K562 (cell line): ENCODE measurements around the gene HAUS3. TPM values are rescaled to one million over a fixed set of nuclear protein-coding genes. Genes with fewer than 3 reads are reported as not detected.

Experiments used
- BCL6 ChIP-seq: fragments of 250-450 bp; sonication (Bioruptor Pico); IDR thresholded peaks from 2 replicates; pipeline ENCODE4 v1.4.0; 2020
- GATA2 ChIP-seq: sonication (generic); formaldehyde crosslinking; IDR thresholded peaks from 2 replicates; pipeline ENCODE4 v1.4.0; 2020; ENCODE audit warnings: mild to moderate bottlenecking, missing genetic modification reagents
- MCM7 ChIP-seq, 2 experiments: fragments of 450-650 bp; IDR thresholded peaks; 2 replicates each; pipeline ENCODE4 v1.6.1; 2016 to 2018
- NR3C1 ChIP-seq: sonication (generic); formaldehyde crosslinking; IDR thresholded peaks from 2 replicates; pipeline ENCODE4 v1.8.1; 2022; ENCODE audit warnings: missing genetic modification reagents
- OTX1 ChIP-seq: fragments of 450-650 bp; formaldehyde crosslinking; IDR thresholded peaks from 2 replicates; pipeline ENCODE4 v1.4.0; 2022; ENCODE audit warnings: mild to moderate bottlenecking
- RBM14 ChIP-seq: fragments of 200-400 bp; formaldehyde crosslinking; IDR thresholded peaks from 2 replicates; pipeline ENCODE4 v1.6.1; 2018; ENCODE audit warnings: low read depth, mild to moderate bottlenecking, low read length, moderate library complexity, borderline replicate concordance; ENCODE audit not compliant: insufficient read depth
- SMARCB1 ChIP-seq: IDR thresholded peaks from 2 replicates; pipeline ENCODE4 v1.6.1; 2011; ENCODE audit warnings: improper control_type of control experiment, low read depth; ENCODE audit not compliant: insufficient read length
- SOX6 ChIP-seq: fragments of 450-650 bp; IDR thresholded peaks from 2 replicates; pipeline ENCODE4 v1.6.1; 2014; ENCODE audit warnings: mild to moderate bottlenecking
- STAT5B ChIP-seq: fragments of 250-450 bp; sonication (Bioruptor Pico); IDR thresholded peaks from 2 replicates; pipeline ENCODE4 v1.8.0; 2021; ENCODE audit warnings: mild to moderate bottlenecking, inconsistent platforms
- XRCC5 ChIP-seq: fragments of 200-400 bp; formaldehyde crosslinking; IDR thresholded peaks from 2 replicates; pipeline ENCODE4 v1.6.1; 2017; ENCODE audit warnings: low read depth, mild to moderate bottlenecking, low read length
- ZBTB1 ChIP-seq: sonication (generic); formaldehyde crosslinking; IDR thresholded peaks from 2 replicates; pipeline ENCODE4 v1.8.1; 2023; ENCODE audit warnings: missing genetic modification reagents, low read depth, mild to moderate bottlenecking, borderline replicate concordance
- ZEB2 ChIP-seq: fragments of 450-650 bp; IDR thresholded peaks from 2 replicates; pipeline ENCODE4 v1.6.1; 2016
- ZNF212 ChIP-seq: fragments of 450-650 bp; formaldehyde crosslinking; IDR thresholded peaks from 2 replicates; pipeline ENCODE4 v1.4.0; 2020; ENCODE audit warnings: mild to moderate bottlenecking
- ZNF384 ChIP-seq: IDR thresholded peaks from 2 replicates; pipeline ENCODE4 v1.6.1; 2012; ENCODE audit warnings: low read depth, low read length, improper control_type of control experiment
- ZNF431 ChIP-seq: sonication (generic); formaldehyde crosslinking; IDR thresholded peaks from 2 replicates; pipeline ENCODE4 v1.8.0; 2022; ENCODE audit warnings: mild to moderate bottlenecking, missing genetic modification reagents
- polyA plus RNA-seq, 8 experiments: library from polyadenylated mRNA; depleted of rRNA in 4 of 8; stranded (reverse) in 5 of 8; unstranded in 3 of 8; fragments of >200 nt; fragmentation: Nextera tagmentation in 2 of 8; fragmentation: Illumina TruSeq in 1 of 8; extraction: Ambion mirVana in 2 of 8; extraction: Trizol in 1 of 8; gene quantifications; 2 replicates each; pipeline versions ENCODE4 v1.2.1 to v1.2.3, GENCODE V29; 2011 to 2014; ENCODE audit warnings: inconsistent platforms in 1 of 8, missing spikeins in 1 of 8
- total RNA-seq, 7 experiments: library from RNA; depleted of rRNA in 6 of 7; stranded (reverse); fragments of >200 nt in 6 of 7; fragmentation: Illumina TruSeq in 2 of 7; extraction: Trizol in 2 of 7; gene quantifications; 2 replicates each; pipeline versions ENCODE4 v1.2.1 to v1.2.3, GENCODE V29; 2011 to 2021; ENCODE audit warnings: low replicate concordance in 1 of 7
- TF ChIP-seq, protein P1 (sequence below): fragments of 250-450 bp; sonication (Bioruptor Pico); IDR thresholded peaks from 2 replicates; pipeline ENCODE4 v1.5.0; 2021; ENCODE audit warnings: mild to moderate bottlenecking, moderate library complexity
- TF ChIP-seq, protein P2 (sequence below): fragments of 250-450 bp; sonication (Bioruptor Pico); IDR thresholded peaks from 2 replicates; pipeline ENCODE4 v1.4.0; 2020; ENCODE audit warnings: mild to moderate bottlenecking, moderate library complexity
- TF ChIP-seq, protein P3 (sequence below), 2 experiments: fragments of 200-800 bp in 1 of 2; sonication (Bioruptor generic) in 1 of 2; sonication (generic) in 1 of 2; formaldehyde crosslinking in 1 of 2; IDR thresholded peaks in 1 of 2; conservative IDR thresholded peaks in 1 of 2; 2 replicates each; pipeline versions ENCODE4 v1.5.0 to v1.6.1; 2016 to 2020; ENCODE audit warnings: missing compliant biosample characterization in 1 of 2, missing genetic modification characterization in 1 of 2, missing genetic modification reagents in 1 of 2
- TF ChIP-seq, protein P4 (sequence below): sonication (generic); formaldehyde crosslinking; IDR thresholded peaks from 2 replicates; pipeline ENCODE4 v1.8.0; 2022; ENCODE audit warnings: missing genetic modification reagents, mild to moderate bottlenecking, moderate library complexity, borderline replicate concordance
- TF ChIP-seq, protein P5 (sequence below): fragments of 450-650 bp; IDR thresholded peaks from one replicate; pipeline ENCODE4 v1.6.1; 2018; ENCODE audit warnings: mild to moderate bottlenecking, moderate library complexity; ENCODE audit not compliant: partially characterized antibody

Gene HAUS3
- total and polyA plus RNA-seq, 9 of the 15 experiments (the other 6 are each of a cell fraction or from before 2014, with no cell fraction given): 8.9 to 25.7 (median 21.5) TPM

DNA sequence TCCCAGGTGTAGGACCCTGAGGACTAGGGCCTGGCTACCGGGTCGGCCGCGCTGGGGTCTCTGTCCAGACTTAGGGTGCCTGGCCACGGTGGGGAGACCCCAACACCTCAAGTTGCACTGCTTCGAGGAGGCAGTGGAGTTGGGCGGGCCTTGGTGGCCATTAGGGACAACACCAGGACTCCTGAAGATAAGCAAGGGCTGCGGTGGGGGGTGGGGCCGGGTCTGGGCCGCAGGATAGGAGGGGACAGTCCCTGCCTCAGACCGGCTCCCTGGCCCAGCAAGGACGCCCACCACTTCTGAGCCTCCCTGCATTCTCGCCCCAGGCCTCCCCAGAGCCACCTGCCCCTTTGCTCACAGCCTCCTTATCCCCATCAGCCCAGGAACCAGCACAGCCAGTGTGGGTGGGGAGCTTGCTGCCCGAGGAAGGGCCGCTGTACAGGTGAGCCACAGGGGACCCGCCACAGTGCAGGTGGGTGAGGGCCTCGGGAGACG, 25.4 kb upstream of the HAUS3 start (continued):
- no peak for TF ChIP-seq RBM14
- TF ChIP-seq OTX1 (CRISPR knock-in tag): no peak
- no peak for TF ChIP-seq STAT5B
- TF ChIP-seq, protein P1, sequence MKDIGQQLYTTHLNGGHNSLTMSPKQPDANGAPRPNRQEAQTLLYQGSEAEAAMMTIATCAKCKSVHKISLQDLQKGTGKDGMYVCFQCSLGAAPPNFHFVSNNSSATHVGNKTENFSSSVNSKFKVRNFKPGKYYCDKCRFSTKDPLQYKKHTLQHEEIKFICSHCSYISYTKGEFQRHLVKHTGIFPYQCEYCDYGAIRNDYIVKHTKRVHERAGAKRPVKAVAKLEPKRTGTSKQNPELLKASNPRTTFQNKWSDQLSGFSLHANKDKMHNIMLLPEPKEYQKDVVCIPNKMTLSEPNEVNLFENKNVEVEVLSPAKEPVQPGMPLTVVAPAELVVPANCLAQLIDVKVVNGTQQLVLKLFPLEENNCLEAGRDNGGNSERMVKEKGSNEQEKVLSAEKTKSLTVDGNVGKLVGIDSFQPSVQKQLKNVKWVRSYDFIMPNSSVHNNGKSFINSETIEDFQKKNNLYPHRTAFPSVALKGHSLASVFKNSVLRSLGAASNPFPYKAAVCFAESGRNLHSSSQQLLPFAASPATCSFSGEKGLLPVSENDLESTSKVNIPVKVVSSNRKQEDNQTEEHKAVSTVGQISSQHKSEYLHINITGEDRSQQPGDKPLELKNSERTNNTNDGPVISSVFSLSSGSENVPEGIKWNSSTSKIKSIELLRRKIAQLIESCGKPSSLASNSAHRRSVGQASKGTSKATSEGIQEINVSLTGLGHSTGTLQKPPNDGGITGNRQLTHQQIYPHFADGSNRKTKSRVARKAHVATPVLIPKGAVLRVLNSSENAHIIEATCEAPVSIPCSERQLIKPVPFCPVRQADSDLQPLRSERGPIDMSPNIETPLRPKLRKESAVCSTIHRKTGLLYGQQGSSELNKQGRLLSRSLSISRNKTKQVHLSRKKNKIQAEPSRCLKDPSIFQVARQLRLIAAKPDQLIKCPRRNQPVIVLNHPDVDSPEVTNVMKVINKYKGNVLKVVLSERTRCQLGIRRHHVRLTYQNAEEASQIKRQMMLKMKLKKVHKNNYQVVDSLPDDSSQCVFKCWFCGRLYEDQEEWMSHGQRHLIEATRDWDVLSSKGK: no peak
- no peak for TF ChIP-seq ZNF431 (CRISPR knock-in tag)
- TF ChIP-seq, protein P2, sequence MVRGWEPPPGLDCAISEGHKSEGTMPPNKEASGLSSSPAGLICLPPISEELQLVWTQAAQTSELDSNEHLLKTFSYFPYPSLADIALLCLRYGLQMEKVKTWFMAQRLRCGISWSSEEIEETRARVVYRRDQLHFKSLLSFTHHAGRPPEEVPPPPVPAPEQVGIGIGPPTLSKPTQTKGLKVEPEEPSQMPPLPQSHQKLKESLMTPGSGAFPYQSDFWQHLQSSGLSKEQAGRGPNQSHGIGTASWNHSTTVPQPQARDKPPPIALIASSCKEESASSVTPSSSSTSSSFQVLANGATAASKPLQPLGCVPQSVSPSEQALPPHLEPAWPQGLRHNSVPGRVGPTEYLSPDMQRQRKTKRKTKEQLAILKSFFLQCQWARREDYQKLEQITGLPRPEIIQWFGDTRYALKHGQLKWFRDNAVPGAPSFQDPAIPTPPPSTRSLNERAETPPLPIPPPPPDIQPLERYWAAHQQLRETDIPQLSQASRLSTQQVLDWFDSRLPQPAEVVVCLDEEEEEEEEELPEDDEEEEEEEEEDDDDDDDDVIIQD (CRISPR knock-in tag): no peak
- TF ChIP-seq SOX6: no peak
- TF ChIP-seq, protein P3, sequence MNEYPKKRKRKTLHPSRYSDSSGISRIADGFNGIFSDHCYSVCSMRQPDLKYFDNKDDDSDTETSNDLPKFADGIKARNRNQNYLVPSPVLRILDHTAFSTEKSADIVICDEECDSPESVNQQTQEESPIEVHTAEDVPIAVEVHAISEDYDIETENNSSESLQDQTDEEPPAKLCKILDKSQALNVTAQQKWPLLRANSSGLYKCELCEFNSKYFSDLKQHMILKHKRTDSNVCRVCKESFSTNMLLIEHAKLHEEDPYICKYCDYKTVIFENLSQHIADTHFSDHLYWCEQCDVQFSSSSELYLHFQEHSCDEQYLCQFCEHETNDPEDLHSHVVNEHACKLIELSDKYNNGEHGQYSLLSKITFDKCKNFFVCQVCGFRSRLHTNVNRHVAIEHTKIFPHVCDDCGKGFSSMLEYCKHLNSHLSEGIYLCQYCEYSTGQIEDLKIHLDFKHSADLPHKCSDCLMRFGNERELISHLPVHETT (CRISPR knock-in tag; conservative IDR thresholded peaks at IDR 0.05 in 1 of 2, IDR thresholded peaks at IDR 0.05 in 1 of 2): 0 out of 4 replicates have a peak, but pooled peaks of 1 of the 2 experiments have one; percentile 10
- TF ChIP-seq NR3C1 (CRISPR knock-in tag): no peak
- peak; percentile 67 for TF ChIP-seq GATA2 (CRISPR knock-in tag)
- TF ChIP-seq ZEB2: no peak
- no peak for TF ChIP-seq XRCC5
- no peak for TF ChIP-seq SMARCB1
- TF ChIP-seq ZNF384: no peak
- TF ChIP-seq, protein P4, sequence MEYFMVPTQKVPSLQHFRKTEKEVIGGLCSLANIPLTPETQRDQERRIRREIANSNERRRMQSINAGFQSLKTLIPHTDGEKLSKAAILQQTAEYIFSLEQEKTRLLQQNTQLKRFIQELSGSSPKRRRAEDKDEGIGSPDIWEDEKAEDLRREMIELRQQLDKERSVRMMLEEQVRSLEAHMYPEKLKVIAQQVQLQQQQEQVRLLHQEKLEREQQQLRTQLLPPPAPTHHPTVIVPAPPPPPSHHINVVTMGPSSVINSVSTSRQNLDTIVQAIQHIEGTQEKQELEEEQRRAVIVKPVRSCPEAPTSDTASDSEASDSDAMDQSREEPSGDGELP (CRISPR knock-in tag): peak; percentile 46; the same call in 1 of the 2 replicates
- TF ChIP-seq ZBTB1 (CRISPR knock-in tag): no peak
- TF ChIP-seq ZNF212 (CRISPR knock-in tag): no peak
- TF ChIP-seq MCM7 (IDR thresholded peaks at IDR 0.05): no peak
- TF ChIP-seq, protein P5, sequence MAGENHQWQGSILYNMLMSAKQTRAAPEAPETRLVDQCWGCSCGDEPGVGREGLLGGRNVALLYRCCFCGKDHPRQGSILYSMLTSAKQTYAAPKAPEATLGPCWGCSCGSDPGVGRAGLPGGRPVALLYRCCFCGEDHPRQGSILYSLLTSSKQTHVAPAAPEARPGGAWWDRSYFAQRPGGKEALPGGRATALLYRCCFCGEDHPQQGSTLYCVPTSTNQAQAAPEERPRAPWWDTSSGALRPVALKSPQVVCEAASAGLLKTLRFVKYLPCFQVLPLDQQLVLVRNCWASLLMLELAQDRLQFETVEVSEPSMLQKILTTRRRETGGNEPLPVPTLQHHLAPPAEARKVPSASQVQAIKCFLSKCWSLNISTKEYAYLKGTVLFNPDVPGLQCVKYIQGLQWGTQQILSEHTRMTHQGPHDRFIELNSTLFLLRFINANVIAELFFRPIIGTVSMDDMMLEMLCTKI: no peak
- no peak for TF ChIP-seq BCL6
